ENCODE measurements around the gene GALNT8.
"Not testable (repeated sequence)": the region's sequence is repeated elsewhere in the genome, so short reads cannot be mapped to it uniquely, and the experiment has no call there.

Gene GALNT8

DNA sequence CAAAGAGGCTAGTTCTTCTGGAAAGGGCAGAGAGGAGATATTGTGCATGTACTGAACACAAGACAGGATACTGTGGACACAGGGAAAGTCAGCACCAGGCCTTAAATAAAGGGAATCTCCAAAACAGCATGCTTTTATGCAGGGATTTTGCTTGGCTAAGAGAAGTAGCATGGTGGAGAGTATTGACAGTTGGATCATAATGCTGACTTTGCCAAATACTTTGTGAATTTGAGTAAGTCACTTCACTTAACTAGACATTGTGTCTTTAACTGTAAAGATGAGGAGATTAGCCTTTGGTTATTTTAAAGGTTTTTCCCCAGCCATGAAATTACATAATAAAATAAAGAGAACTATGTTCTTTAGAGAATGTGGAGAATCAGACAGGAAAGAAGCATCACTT lies 24.5 kb downstream of the GALNT8 start:
- DNase-seq (ENCODE audit: low spot score): no peak

DNA sequence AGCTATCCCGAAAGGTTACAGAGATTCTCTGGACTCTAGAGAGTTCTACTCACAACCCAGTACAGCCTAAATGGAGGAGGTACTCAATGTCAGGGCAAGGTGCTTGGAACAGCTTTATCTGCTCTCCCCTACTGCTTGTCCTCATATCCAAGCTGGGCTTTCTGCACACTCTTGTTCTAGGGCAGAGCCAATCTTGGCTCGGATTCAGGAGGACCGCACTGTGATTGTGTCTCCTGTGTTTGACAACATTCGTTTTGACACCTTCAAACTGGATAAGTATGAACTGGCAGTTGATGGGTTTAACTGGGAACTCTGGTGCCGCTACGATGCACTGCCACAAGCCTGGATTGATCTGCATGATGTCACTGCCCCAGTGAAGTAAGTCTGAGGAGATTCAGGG lies 25.0 kb downstream of the GALNT8 start:
- DNase-seq (ENCODE audit: low spot score): no peak

DNA sequence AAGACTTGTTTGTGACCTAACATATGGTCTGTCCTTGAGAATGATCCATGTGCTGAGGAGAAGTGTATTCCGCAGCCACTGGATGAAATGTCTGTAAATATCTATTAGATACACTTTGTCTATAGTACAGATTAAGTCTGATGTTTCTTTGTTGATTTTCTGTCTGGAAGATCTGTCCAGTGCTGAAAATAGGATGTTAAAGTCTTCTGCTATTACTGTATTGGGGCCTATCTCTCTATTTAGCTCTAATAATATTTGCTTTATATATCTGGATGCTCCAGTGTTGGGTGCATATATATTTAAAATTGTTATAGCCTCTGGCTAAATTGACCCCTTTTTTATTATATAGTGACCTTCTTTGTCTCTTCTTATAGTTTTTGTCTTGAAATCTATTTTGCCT lies 31.5 kb downstream of the GALNT8 start:
- not testable (repeated sequence) for DNase-seq (ENCODE audit: low spot score)

DNA sequence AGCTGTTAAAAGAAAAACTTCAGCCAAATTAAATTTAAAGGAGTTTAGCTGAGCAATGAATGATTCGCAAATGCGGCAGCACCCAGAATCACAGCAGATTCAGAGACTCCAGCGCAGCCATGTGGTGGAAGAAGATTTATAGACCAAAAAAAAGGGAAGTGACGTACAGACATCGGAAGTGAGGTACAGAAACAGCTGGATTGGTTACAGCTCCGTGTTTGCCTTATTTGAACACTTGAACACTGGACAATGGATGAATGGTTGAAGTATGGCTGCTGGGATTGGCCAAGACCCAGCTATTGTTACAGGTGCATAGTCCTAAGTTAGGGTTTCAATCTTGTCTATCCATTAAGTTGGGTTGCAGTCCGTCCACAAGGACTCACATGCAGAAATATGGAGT lies 42.6 kb downstream of the GALNT8 start:
- DNase-seq (ENCODE audit: low spot score): no peak

DNA sequence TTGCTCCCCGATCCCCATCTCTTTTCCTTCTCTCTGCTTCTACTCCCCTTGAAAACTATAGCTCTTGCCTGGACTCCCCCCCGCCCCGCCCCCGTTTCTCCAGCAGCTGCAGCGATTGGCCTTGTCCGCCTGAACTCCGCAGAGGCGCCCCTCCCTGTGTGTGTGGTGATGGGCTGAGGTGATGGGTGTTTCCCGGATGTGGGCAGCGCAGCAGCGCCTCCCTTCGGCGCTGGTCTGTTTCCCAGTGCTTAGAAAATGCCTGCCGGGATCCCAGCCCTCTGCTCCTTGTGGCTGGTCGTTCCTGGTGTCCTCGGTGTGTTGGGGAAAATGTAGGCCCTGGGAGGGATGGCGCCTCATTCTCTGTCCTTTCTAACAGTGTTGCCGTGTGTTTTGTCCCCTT lies 43.3 kb downstream of the GALNT8 start:
- no peak for DNase-seq (ENCODE audit: low spot score)

DNA sequence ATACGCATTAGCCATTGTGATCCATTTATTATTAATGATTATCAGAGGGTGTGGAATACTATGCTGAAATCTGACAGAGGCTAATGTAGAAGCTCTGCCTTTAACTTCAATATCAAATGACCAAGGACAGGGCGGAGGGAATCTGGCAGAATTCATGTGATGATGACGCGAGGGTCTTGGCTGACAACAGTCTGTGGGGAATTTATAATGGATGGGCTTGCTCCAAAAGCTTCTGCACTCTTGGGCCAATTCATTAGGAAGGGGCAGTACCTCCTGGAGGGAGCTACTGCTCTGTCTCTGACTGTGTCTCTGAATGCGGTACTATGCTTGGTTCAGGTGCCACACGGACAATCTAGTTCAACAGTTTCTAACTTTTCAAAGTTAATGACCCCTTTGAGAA lies 46.2 kb downstream of the GALNT8 start:
- DNase-seq (ENCODE audit: low spot score): no peak

DNA sequence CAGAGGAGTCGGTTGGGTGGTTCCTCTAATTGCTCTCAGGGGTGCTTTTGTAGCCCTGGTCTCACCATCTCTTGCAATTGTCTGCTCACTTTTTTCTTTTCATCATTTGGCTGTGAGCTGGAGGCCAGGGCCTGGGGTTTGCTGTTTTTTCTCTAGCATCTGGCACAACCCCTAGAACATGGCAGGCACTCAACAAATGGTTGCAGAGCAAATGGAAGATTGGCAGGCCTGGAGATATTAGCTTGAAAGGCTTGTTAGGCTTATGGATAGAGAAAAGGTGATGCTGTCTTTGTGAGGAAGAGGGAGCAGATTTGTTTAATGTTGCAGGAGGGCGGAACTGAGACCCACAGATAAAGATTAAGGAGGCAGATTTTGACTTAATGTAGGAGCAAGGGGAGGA lies 47.0 kb downstream of the GALNT8 start:
- no peak for DNase-seq (ENCODE audit: low spot score)

DNA sequence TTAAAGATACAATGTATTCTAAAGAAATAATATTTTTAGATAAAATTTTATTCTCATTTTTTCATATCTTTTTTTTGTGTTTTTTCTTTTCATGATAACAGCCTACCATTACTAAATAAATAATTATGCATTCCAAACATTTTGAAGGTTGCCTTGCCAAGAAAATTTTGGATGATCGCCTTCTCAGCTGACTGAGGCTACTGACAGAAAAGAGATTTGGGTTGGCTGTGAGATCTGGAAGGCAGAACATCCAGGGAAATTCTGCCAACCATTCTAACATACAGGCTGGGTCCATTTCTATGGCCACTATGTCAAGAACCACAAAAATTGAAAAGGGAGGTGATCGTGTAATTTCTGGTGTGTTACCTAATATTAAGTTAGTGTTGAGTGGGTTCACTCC lies 48.1 kb downstream of the GALNT8 start:
- no peak for DNase-seq (ENCODE audit: low spot score)

DNA sequence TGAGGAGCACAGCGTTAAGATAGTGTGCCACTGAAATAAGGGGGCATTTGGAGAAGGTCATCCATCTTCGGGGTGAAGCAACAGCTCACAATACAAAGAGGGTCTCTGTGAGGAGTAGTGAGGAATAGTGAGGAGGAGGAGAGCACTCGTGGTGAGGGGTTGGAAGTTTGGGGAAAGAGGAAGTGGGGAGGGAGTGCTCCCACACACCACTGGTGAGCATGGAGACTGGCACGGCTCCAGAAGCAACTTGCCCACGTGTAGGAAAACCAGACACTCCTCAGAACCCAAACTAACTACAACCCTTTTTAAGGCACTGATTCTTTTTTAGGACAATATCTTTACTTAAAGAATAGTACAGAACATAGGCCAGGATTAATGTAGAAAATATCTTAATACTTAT lies 48.9 kb downstream of the GALNT8 start:
- no peak for DNase-seq (ENCODE audit: low spot score)

DNA sequence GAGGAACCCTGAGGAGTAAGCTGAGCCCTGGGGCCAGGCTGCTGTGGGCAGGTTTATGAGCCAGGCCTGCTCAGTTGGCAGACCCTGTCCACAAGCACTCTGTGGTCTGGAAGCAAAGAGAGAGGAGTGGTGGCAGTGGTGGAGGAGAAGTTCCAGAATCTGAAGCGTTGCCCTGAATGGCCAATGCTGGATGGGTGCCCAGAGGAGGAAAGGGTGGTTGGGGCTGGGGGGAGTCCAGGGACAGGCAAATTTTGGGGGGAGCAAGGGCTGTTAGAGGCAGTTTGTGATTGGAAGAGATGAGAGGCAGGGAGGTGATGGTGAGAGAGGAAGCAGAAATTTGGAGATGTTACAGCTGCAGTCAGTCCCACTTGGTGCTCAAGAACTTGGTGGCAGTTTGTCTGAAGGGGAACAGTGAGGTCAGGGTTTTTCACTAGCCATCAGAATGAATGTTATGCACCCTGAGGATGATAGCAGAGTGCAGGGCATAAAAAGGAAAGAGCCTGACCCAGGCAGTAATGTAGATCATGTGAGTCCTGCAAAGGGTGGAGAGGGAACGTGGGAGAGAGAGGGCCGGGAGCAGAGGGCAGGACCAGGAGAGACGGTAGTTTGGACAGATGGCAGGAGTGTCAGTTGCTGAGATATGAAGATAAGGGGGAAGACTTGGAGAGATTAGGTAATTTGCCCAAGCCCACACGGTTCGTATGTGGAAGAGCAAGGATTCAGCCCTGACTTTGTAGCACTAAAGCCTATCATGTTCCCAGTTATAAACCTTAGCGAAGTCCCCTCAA lies 51.2 kb downstream of the GALNT8 start:
- no peak for DNase-seq (ENCODE audit: low spot score)

DNA sequence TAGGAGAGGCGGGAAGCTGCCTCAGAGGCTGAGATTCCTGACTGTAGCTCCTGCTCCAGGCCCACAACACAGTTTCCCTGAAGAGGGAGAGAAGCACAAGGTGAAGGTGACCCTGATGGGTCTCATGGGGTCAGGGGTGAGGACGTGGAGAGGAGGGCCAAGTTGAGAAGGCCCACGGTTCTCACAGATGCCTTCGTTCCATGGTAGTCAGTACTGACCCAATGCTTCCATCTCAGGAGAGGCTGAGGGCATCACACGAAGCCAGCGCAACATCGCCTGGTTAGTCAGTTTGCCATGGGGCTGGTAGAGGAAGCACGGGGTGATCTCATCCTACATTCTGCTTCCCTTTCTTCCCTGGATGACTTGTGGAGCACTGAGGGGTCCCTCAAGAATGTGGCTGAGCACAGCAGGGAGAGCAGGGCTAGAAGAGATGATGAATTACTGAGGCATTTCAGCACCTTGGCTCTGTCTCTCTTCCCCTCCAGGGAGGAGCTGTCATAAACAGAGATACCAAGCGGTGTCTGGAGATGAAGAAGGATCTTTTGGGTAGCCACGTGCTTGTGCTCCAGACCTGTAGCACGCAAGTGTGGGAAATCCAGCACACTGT lies 51.9 kb downstream of the GALNT8 start:
- DNase-seq (ENCODE audit: low spot score): no peak

DNA sequence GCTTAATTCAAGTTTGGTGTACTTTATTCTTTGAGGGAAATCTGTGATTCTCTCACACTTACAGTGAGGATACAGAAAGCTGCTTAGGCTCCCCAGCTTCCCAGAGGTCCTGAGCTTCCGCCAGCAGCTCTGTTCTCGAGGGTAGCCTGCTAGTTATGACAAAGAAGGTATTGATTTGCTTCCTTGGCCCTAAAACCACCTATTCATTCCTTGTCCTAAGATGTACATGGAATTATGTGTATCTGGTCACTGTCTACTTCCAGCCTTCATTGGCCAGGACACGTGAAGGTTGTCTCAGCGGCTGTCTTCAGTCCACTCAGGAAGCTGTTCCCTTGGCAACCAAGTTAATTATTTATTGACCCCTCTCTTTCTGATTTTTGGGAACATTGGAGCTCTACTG lies 55.7 kb downstream of the GALNT8 start:
- no peak for DNase-seq (ENCODE audit: low spot score)

DNA sequence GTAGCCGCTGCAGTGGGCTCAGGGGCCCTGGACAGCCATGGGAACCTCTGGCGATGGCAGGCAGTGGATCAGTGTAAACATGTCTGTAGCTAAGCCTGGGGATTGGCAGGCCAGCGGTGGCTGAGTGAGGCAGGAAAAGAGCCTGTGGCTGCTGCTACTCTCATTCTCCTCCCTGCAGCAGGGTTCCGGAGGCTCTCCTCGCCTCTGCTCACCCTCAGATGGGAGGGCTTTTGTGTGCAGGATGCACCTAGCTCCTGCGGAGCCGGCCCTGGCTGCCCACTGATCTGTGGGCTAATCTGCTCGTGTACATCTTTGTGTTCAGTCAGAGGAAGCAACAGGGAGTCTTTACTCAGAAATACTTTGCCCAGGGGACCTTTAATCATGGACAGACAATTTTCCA lies 59.5 kb downstream of the GALNT8 start:
- DNase-seq (ENCODE audit: low spot score): no peak

DNA sequence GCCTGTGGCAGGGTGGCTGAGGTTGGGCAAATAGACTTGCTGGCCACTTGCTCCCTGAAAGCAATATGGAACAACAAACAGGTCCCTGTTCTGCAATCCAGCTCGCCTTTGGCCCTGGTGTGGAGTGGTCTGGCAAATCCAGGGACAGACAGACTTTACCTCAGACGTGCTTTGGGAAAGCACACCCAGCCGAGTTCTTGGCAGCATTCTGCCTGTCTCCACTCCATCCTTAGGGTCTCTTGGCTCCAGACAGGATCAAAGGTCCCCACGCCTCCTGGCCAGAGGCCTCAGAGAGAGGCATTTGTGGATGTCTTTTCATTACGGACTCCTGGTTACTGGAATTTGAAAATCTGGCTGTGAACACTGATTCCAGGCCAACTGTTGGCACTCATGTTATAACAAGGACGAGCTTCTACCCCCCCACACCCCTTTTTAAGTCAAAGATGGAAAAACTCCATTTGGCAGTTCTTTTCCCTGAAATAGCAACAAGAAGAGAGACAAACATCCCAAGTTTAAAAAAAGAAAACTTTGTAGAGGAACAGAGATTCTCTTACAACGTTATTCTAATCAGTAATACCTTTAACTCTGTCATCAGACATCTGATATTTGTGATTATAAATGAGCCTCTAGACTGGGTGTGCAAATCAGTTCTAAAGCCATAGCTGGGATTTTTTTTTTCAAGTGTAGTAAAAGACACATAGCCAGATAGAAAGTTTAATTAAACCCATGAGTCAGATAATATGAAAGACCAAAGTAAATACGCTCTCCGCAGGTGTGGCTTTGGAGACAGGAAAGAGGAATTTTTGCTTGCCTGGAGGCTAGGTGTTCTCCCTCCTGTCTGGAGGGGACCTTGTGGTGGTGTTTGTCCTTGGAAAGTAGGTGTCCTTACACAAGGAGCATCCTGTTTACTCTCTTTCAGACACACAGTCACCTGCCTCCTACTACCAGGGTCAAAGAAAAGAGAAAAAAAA lies 60.7 kb downstream of the GALNT8 start:
- DNase-seq (ENCODE audit: low spot score): no peak

DNA sequence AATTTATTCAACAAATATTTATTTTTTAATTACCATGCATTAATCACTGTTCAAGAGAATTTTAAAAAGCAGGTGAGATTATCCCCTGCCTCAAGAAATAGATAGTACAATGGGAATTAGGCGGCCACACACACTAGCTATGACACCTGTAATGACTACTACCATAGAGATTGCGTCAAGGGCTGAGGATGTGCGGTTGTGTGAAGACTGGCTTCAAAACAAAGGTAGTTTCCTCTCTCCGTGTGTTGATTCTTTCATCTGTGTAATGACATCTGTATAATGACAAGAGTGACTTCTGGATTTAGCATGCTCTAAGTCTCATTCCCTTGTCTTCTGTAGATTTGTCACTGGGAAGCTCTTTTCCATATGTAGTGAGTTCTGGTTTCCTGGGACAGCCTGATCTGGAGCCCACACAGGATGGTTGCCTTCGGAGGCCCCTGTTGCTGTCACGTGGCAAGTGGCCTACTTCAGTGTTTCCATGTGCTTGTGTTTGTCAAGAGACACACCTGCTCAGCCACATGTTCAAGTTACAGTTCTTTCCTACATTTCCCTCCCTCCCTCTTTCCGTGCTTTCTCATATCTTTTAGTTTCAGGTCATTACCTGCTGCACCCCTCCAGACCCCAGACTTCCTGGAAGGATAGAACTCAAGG lies 64.3 kb downstream of the GALNT8 start:
- no peak for DNase-seq (ENCODE audit: low spot score)

DNA sequence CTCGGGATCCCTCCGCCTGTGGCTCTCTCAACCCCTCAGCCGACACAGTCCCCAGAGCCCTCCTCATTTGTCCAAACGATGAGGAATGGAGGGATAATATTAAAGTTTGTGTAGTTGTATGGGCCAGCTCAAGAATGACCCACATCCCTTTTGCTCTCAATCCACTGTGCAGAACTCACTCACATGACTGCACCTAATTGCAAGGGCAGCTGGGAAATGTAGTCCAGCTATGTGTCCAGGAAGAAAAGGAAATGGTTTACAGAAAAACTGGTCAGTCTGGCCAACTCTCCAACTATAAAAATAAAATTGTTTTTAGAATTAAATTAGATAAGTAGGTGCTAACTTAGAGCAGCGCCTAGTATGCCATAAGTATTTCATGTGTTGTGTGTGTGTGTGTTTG lies 66.6 kb downstream of the GALNT8 start:
- DNase-seq (ENCODE audit: low spot score): no peak

DNA sequence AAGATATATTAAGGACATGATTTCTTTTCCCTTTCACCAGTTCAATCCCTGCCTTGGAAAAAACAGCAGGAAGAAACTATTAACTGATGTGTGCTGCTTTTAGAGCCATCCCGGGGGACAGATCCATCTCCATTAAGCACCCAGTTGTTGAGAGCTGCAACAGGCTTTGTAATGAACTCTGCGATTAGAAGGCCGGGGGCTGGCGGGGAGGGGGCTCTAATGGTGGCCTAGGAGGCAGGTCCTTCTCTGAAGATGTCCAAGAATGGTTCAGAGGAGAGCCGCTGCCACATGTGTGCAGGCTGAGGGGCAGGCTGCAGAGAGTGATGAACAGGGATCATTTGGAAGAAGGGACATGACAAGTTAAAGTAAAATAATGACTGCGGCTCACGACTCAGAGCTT lies 67.8 kb downstream of the GALNT8 start:
- no peak for DNase-seq (ENCODE audit: low spot score)

DNA sequence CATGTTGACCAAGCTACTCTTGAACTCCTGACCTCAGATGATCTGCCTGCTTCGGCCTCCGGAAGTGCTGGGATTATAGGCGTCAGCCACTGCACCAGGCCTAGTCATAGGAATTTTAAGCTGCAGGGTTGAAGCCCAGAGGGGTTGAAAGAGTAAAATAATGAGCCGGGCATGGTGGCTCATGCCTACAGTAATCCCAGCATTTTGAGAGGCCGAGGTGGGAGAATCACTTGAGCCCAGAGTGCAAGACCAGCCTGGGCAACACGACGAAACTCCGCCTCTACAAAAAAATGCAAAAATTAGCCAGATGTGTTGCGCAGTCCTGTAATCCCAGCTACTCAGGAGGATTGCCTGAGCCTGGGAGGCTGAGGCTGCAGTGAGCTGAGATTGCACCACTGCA lies 69.6 kb downstream of the GALNT8 start:
- DNase-seq (ENCODE audit: low spot score): no peak

DNA sequence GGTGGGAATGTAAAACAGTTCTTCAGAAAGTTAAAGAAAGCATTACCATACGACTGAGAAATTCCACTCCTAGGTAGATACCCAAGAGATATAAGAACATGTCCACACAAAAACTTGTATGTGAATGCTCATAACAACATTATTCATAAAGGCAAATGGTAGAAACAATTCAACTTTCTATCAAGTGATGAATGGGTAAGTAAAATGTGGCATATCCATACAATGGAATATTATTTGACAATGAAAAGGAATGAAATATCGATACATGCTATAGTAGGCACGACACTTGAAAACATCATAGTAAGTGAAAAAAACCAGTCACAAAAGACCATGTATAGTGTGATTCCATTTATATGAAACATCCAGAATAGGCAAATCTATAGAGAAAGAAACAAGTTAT lies 71.3 kb downstream of the GALNT8 start:
- no peak for DNase-seq (ENCODE audit: low spot score)

DNA sequence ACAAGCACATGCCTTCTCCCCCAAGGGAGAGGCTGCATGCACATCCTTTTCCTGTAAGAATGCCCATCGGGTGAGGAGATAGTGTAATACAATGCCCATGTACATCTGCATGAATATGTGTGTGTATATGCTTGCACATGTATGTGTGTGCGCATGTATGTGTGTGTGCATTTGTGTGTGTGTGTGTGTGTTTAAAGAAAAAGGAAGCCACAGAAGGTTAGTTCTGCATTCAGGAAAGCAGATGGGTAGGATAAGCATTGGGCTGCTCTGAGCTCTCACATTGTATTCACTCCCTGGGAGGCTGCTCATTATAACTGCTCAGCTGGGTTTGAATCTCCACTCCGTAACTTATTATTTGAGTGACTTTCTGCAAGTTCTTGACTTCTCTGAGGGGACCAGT lies 74.3 kb downstream of the GALNT8 start:
- DNase-seq (ENCODE audit: low spot score): no peak

DNA sequence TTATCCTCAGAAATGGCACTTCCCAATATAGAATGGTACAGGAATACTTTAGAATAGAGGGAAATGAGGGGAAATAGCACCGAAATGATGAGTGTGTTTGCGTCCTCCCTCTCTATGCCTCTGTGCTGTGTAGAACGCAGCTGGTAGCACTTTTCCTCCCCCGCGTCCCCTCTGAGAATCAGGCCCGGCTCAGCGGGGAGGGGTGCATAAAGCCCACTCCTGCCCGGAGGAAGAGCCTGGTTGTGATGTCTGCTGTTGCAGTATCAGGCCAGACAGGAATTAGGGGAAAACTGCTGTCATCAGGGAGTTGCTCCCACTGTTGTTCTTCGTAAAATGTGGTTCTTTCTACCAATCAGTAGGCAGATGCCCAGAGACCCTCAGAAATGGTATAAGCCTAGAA lies 76.0 kb downstream of the GALNT8 start:
- no peak for DNase-seq (ENCODE audit: low spot score)

DNA sequence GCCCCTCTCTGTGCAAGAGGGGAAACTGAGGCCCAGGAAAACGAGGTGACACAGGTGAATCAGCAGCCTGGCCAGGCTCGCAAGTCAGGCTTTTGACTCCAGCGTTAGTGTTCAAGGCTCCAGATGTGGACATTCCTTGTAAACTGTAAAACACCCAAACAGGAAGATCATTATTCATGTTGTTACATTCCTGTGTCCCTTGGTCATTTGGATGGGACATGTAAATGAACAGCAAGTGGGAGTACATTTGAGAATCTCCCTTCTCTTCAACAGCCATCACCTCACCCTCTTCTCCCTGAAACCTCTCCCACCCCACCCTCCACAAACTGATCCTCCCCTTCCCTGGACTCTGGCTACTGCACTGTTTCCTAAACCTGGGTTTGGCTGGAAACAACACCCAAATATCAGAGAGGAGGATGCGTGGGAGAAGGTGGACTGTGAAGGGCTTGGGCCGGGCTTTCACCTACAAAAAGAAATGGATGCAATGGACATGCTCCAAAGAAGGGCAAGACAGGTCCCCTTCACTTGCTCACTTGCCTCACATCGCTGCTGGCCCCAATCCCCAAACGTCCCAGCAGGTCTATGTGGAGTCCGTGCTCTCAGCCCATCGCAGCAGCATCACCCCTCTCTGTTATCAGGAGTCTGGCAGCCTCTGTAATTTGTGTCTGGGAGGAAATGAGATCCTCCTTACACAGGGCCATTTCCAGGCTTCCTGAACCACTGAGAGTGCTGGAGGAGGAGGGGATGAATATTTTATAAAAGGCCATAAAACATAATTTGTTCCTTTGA lies 76.7 kb downstream of the GALNT8 start:
- DNase-seq (ENCODE audit: low spot score): no peak

All from GM03348 (cell line).